GM23338 (cell line): ENCODE data around the gene CNGB1. TPM values are rescaled to one million over a fixed set of nuclear protein-coding genes. Genes with fewer than 3 reads are reported as not detected.

ENCODE experiments used
- ATAC-seq: fragments of 200-7000 bp; cut with Tn5 transposase; 3 replicates; pipeline ENCODE4 v1.9.1; 2020
- DNase-seq: peaks from one replicate; pipeline ENCODE4 v3.0.0-alpha.2; 2015; ENCODE audit warnings: low spot score
- H2AFZ ChIP-seq: fragments of 200-600 bp; sonication (generic); 2 replicates; pipeline ENCODE4 v1.8.0; 2016; ENCODE audit warnings: antibody characterized with exemption, mild to moderate bottlenecking, moderate library complexity
- H3F3A ChIP-seq: fragments of 200-600 bp; sonication (generic); replicated peaks from 2 replicates; pipeline ENCODE4 v1.8.0; 2017; ENCODE audit warnings: antibody characterized with exemption, mixed run types, low read depth
- H3K27ac ChIP-seq: fragments of 200-600 bp; sonication (generic); 2 replicates; pipeline ENCODE4 v1.6.1; 2016; ENCODE audit warnings: low read depth
- H3K27me3 ChIP-seq: fragments of 200-600 bp; sonication (generic); 2 replicates; pipeline ENCODE4 v1.8.0; 2016; ENCODE audit warnings: mild to moderate bottlenecking, mixed run types, moderate library complexity; ENCODE audit not compliant: insufficient read depth
- H3K36me3 ChIP-seq: fragments of 200-600 bp; sonication (generic); 2 replicates; pipeline ENCODE4 v1.8.0; 2016; ENCODE audit warnings: mild to moderate bottlenecking; ENCODE audit not compliant: insufficient read depth
- H3K4me1 ChIP-seq: fragments of 200-600 bp; sonication (generic); 2 replicates; pipeline ENCODE4 v1.8.0; 2016; ENCODE audit warnings: mild to moderate bottlenecking, moderate library complexity; ENCODE audit not compliant: insufficient read depth
- H3K4me2 ChIP-seq: fragments of 200-600 bp; sonication (generic); 2 replicates; pipeline ENCODE4 v1.7.1; 2017; ENCODE audit warnings: mixed run types
- H3K4me3 ChIP-seq: fragments of 200-600 bp; sonication (generic); 2 replicates; pipeline ENCODE4 v1.6.1; 2016; ENCODE audit warnings: mixed run types
- H3K79me2 ChIP-seq: fragments of 200-600 bp; sonication (generic); replicated peaks from 2 replicates; pipeline ENCODE4 v1.8.0; 2017; ENCODE audit warnings: mild to moderate bottlenecking; ENCODE audit not compliant: insufficient read depth
- H3K9me2 ChIP-seq: fragments of 200-600 bp; sonication (generic); 2 replicates; pipeline ENCODE4 v1.8.0; 2017; ENCODE audit not compliant: insufficient read depth
- H4K20me1 ChIP-seq: fragments of 200-600 bp; sonication (generic); replicated peaks from 2 replicates; pipeline ENCODE4 v1.8.0; 2017; ENCODE audit warnings: mild to moderate bottlenecking; ENCODE audit not compliant: insufficient read depth
- H3K27ac Mint-ChIP-seq: 2 replicates; pipeline ENCODE4 v1.8.0; 2020; ENCODE audit warnings: inconsistent platforms, mild to moderate bottlenecking, moderate library complexity, mixed read lengths
- H3K27me3 Mint-ChIP-seq: 3 replicates; pipeline ENCODE4 v1.8.0; 2022; ENCODE audit warnings: low read depth, mild to moderate bottlenecking, moderate library complexity, mixed read lengths, inconsistent platforms; ENCODE audit not compliant: insufficient read depth, poor library complexity
- H3K36me3 Mint-ChIP-seq: 3 replicates; pipeline ENCODE4 v1.8.0; 2021; ENCODE audit warnings: low read depth, mild to moderate bottlenecking, inconsistent platforms, moderate library complexity, mixed read lengths
- H3K4me1 Mint-ChIP-seq: 3 replicates; pipeline ENCODE4 v1.8.0; 2020; ENCODE audit warnings: mild to moderate bottlenecking, inconsistent platforms, mixed read lengths
- H3K4me3 Mint-ChIP-seq: 3 replicates; pipeline ENCODE4 v1.8.0; 2021; ENCODE audit warnings: moderate library complexity, mild to moderate bottlenecking, inconsistent platforms, mixed read lengths
- H3K9me3 Mint-ChIP-seq: 3 replicates; pipeline ENCODE4 v1.8.0; 2020; ENCODE audit warnings: moderate library complexity, mild to moderate bottlenecking, inconsistent platforms, mixed read lengths
- CREB1 ChIP-seq: fragments of 250-450 bp; sonication (Bioruptor Pico); IDR thresholded peaks from 2 replicates; pipeline ENCODE4 v1.5.0; 2020; ENCODE audit warnings: low read depth, mild to moderate bottlenecking, moderate library complexity
- ETS1 ChIP-seq: IDR thresholded peaks from 2 replicates; pipeline ENCODE4 v1.6.1; 2016; ENCODE audit warnings: antibody characterized with exemption
- EZH2 ChIP-seq: fragments of 200-600 bp; sonication (generic); IDR thresholded peaks from one replicate; pipeline ENCODE4 v1.8.0; 2017; ENCODE audit warnings: antibody characterized with exemption, mild to moderate bottlenecking, low read depth; ENCODE audit not compliant: unreplicated experiment
- EZH2phosphoT487 ChIP-seq: fragments of 200-600 bp; sonication (generic); IDR thresholded peaks from one replicate; pipeline ENCODE4 v1.8.1; 2018; ENCODE audit warnings: antibody characterized with exemption; ENCODE audit not compliant: unreplicated experiment
- JUNB ChIP-seq: IDR thresholded peaks from one replicate; pipeline ENCODE4 v1.6.1; 2016; ENCODE audit warnings: antibody characterized with exemption; ENCODE audit not compliant: unreplicated experiment
- NANOG ChIP-seq: IDR thresholded peaks from 2 replicates; pipeline ENCODE4 v1.6.1; 2016; ENCODE audit warnings: antibody characterized with exemption, borderline replicate concordance
- POLR2AphosphoS5 ChIP-seq: IDR thresholded peaks from 2 replicates; pipeline ENCODE4 v1.6.1; 2016; ENCODE audit warnings: antibody characterized with exemption, low read depth
- STAT1 ChIP-seq: IDR thresholded peaks from one replicate; pipeline ENCODE4 v1.6.1; 2016; ENCODE audit warnings: antibody characterized with exemption; ENCODE audit not compliant: unreplicated experiment
- ZNF114 ChIP-seq: fragments of 250-450 bp; sonication (Bioruptor Pico); IDR thresholded peaks from 2 replicates; pipeline ENCODE4 v1.5.0; 2020; ENCODE audit warnings: mild to moderate bottlenecking, moderate library complexity
- ZNF331 ChIP-seq: fragments of 250-450 bp; sonication (Bioruptor Pico); IDR thresholded peaks from 2 replicates; pipeline ENCODE4 v1.5.0; 2020; ENCODE audit warnings: low read depth, mild to moderate bottlenecking, moderate library complexity
- polyA plus RNA-seq: library from polyadenylated mRNA; unstranded; fragments of >200 nt; fragmentation: Nextera tagmentation; extraction: Ambion mirVana; gene quantifications from 2 replicates; pipeline ENCODE4 v1.2.1, GENCODE V29; 2016
- total RNA-seq: library from RNA; depleted of rRNA; stranded (reverse); fragments of >200 nt; shearing (Covaris generic); gene quantifications from 2 replicates; pipeline ENCODE4 v1.2.3, GENCODE V29; 2014
- TF ChIP-seq, protein P1 (sequence below), 2 experiments: fragments of 200-600 bp in 1 of 2; sonication (generic) in 1 of 2; conservative IDR thresholded peaks; 2 replicates each; pipeline versions ENCODE4 v1.5.1 to v1.6.1; 2016 to 2017; ENCODE audit warnings: antibody characterized with exemption in 2 of 2, low read depth in 2 of 2, mild to moderate bottlenecking in 2 of 2, moderate library complexity in 1 of 2
- TF ChIP-seq, protein P2 (sequence below): IDR thresholded peaks from one replicate; pipeline ENCODE4 v1.6.1; 2018; ENCODE audit warnings: antibody characterized with exemption; ENCODE audit not compliant: unreplicated experiment

Gene CNGB1
- total and polyA plus RNA-seq, 2 experiments from 2014 or later: not detected

DNA sequence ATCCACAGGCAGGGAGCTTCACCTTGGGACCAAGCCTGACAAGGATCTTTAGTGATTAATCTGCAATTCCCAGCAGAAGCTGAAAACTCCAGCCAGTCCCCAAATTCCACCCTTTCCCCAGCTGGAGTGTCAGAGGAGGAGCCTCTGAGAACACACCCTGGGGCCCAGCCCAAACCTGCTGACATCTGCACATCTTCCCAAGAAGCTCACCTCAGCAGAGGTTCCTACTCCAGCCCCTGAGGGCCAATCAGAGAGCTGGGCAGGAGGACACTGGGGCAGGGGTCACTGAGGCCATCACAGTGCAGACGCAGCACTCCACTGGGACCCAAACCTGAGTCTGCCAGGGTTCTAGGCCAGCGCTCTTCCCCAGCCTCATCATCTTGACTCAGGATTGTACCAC is 44.9 kb downstream of the CNGB1 start (continued):
- TF ChIP-seq NANOG (no peak), CREB1 (no peak), JUNB (no peak), ZNF331 (CRISPR knock-in tag) (no peak)
- TF ChIP-seq, protein P1, sequence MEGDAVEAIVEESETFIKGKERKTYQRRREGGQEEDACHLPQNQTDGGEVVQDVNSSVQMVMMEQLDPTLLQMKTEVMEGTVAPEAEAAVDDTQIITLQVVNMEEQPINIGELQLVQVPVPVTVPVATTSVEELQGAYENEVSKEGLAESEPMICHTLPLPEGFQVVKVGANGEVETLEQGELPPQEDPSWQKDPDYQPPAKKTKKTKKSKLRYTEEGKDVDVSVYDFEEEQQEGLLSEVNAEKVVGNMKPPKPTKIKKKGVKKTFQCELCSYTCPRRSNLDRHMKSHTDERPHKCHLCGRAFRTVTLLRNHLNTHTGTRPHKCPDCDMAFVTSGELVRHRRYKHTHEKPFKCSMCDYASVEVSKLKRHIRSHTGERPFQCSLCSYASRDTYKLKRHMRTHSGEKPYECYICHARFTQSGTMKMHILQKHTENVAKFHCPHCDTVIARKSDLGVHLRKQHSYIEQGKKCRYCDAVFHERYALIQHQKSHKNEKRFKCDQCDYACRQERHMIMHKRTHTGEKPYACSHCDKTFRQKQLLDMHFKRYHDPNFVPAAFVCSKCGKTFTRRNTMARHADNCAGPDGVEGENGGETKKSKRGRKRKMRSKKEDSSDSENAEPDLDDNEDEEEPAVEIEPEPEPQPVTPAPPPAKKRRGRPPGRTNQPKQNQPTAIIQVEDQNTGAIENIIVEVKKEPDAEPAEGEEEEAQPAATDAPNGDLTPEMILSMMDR (conservative IDR thresholded peaks at IDR 0.05; ENCODE audit: low read depth in 2 of 2): no peak

- Mint-ChIP-seq H3K36me3 (no peaks in the 10 kb centered on the region), H3K27ac (no peak overlapping the region), H3K4me1 (no peaks in the 10 kb centered on the region), H3K4me3 (no peak overlapping the region), H3K27me3 (peaks cover 6% of the 10 kb centered on the region), H3K9me3 (no peaks in the 10 kb centered on the region)
- no peak overlapping the region for H3K4me3 ChIP-seq
- ATAC-seq: peak; percentile 61
- no peak overlapping the region for H3K4me2 ChIP-seq
- no peak overlapping the region for H2AFZ ChIP-seq
- H3K9me2 ChIP-seq: no peaks in the 10 kb centered on the region
- no peak for DNase-seq
- H3K36me3 ChIP-seq: no peaks in the 10 kb centered on the region
- H3K27me3 ChIP-seq: no peaks in the 10 kb centered on the region
- TF ChIP-seq JUNB (no peak), EZH2 (no peak), POLR2AphosphoS5 (no peak)
- TF ChIP-seq, protein P1 (conservative IDR thresholded peaks at IDR 0.05; ENCODE audit: low read depth in 2 of 2): no peak
- no peaks in the 10 kb centered on the region for H3F3A ChIP-seq
- no peaks in the 10 kb centered on the region for H3K79me2 ChIP-seq
- no peaks in the 10 kb centered on the region for H3K4me1 ChIP-seq
- no peak overlapping the region for H3K27ac ChIP-seq
- no peaks in the 10 kb centered on the region for H4K20me1 ChIP-seq
Measured at GRCh38 chr16:57925310-57925709, 45.6 kb downstream of the CNGB1 start.

DNA sequence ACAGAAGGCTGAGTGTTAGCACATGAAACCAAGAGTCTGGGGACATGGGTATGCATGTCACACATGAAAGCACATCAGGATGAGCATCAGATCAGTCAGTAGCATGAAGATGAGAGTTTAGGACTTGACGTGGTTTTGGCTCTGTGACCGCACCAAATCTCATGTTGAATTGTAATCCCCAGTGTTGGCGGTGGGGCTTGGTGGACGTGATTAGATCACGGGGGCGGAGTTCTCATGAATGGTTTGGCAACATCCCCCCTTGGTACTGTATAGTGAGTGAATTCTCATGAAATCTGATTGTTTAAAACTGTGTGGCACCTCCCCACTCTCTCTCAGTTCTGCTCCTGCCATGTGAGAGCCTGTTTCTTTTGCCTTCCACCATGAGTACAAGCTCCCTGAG is 46.4 kb downstream of the CNGB1 start:
- H3K27me3 Mint-ChIP-seq: peaks cover 6% of the 10 kb centered on the region
- no peaks in the 10 kb centered on the region for H3F3A ChIP-seq
- no peak for ATAC-seq

More for the DNA sequence above, 46.4 kb downstream of the CNGB1 start:
- Histone ChIP-seq H3K4me2 (no peak overlapping the region), H3K27ac (no peak overlapping the region), H3K9me2 (no peaks in the 10 kb centered on the region), H3K27me3 (no peaks in the 10 kb centered on the region), H3K36me3 (no peaks in the 10 kb centered on the region), H3K4me3 (no peak overlapping the region), H3K4me1 (no peaks in the 10 kb centered on the region), H2AFZ (peak overlapping the region; percentile 3; the same call in 1 of the 2 replicates), H3K79me2 (no peaks in the 10 kb centered on the region), H4K20me1 (no peaks in the 10 kb centered on the region)
- no peak for DNase-seq
- no peak overlapping the region for H3K27ac Mint-ChIP-seq
- H3K36me3 Mint-ChIP-seq: no peaks in the 10 kb centered on the region
- TF ChIP-seq CREB1: no peak
- no peak for TF ChIP-seq EZH2
- TF ChIP-seq, protein P2, sequence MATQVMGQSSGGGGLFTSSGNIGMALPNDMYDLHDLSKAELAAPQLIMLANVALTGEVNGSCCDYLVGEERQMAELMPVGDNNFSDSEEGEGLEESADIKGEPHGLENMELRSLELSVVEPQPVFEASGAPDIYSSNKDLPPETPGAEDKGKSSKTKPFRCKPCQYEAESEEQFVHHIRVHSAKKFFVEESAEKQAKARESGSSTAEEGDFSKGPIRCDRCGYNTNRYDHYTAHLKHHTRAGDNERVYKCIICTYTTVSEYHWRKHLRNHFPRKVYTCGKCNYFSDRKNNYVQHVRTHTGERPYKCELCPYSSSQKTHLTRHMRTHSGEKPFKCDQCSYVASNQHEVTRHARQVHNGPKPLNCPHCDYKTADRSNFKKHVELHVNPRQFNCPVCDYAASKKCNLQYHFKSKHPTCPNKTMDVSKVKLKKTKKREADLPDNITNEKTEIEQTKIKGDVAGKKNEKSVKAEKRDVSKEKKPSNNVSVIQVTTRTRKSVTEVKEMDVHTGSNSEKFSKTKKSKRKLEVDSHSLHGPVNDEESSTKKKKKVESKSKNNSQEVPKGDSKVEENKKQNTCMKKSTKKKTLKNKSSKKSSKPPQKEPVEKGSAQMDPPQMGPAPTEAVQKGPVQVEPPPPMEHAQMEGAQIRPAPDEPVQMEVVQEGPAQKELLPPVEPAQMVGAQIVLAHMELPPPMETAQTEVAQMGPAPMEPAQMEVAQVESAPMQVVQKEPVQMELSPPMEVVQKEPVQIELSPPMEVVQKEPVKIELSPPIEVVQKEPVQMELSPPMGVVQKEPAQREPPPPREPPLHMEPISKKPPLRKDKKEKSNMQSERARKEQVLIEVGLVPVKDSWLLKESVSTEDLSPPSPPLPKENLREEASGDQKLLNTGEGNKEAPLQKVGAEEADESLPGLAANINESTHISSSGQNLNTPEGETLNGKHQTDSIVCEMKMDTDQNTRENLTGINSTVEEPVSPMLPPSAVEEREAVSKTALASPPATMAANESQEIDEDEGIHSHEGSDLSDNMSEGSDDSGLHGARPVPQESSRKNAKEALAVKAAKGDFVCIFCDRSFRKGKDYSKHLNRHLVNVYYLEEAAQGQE: no peak
- TF ChIP-seq NANOG: no peak
- TF ChIP-seq, protein P1 (conservative IDR thresholded peaks at IDR 0.05; ENCODE audit: low read depth in 2 of 2): no peak
- TF ChIP-seq ETS1: no peak
- TF ChIP-seq STAT1: no peak
- no peak for TF ChIP-seq EZH2phosphoT487
- TF ChIP-seq ZNF114 (CRISPR knock-in tag): no peak
- no peak overlapping the region for H3K4me3 Mint-ChIP-seq
- H3K4me1 Mint-ChIP-seq: no peaks in the 10 kb centered on the region
- no peaks in the 10 kb centered on the region for H3K9me3 Mint-ChIP-seq
